ENCODE measurements around the gene SLC16A13. TPM values are rescaled to one million over a fixed set of nuclear protein-coding genes. Genes with fewer than 3 reads are reported as not detected.

Gene SLC16A13
- total RNA-seq, 1 donor from 2014 or later = 2.9 TPM

DNA sequence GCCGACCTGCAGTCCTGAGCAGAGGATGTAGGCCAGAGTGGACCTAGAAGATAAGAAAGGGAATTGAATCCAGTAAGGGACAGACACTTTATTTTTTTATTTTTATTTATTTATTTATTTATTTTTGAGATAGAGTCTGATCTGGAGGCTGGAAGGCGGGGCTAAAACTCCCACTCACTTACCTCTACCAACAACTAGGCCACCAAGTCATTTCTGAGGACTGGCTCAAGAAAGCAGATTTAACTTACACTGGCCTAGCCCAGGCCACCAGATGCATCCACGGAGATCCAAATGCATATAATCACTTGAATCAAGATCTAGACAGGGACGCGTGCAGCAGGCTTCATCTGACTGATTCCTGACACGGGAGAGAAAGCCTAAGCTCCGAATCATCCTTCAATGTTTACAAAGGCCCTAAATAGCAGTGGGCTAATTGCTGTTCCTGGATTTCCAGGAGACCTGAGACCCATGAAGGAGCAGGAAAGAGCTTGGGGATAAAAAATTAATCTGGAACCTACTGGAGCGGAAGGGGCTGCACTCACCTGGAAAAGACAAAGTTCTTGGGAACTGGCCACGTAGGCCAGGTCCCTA lies 41.1 kb upstream of the SLC16A13 start:
- H3K36me3 Mint-ChIP-seq (ENCODE audit: unreplicated experiment) = peaks cover 11% of the 10 kb centered on the region
- H3K4me3 Mint-ChIP-seq (ENCODE audit: unreplicated experiment) = peak overlapping the region; percentile 50
- no peaks in the 10 kb centered on the region for H3K4me1 Mint-ChIP-seq (ENCODE audit: low read depth, unreplicated experiment)
- TF ChIP-seq, protein P1, sequence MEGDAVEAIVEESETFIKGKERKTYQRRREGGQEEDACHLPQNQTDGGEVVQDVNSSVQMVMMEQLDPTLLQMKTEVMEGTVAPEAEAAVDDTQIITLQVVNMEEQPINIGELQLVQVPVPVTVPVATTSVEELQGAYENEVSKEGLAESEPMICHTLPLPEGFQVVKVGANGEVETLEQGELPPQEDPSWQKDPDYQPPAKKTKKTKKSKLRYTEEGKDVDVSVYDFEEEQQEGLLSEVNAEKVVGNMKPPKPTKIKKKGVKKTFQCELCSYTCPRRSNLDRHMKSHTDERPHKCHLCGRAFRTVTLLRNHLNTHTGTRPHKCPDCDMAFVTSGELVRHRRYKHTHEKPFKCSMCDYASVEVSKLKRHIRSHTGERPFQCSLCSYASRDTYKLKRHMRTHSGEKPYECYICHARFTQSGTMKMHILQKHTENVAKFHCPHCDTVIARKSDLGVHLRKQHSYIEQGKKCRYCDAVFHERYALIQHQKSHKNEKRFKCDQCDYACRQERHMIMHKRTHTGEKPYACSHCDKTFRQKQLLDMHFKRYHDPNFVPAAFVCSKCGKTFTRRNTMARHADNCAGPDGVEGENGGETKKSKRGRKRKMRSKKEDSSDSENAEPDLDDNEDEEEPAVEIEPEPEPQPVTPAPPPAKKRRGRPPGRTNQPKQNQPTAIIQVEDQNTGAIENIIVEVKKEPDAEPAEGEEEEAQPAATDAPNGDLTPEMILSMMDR (IDR thresholded peaks at IDR 0.05; ENCODE audit: partially characterized antibody, unreplicated experiment) = no peak
- no peak for DNase-seq
- H3K9me3 Mint-ChIP-seq (ENCODE audit: unreplicated experiment) = peaks cover 1% of the 10 kb centered on the region
- H3K27me3 Mint-ChIP-seq (ENCODE audit: unreplicated experiment) = peaks cover 14% of the 10 kb centered on the region
- H3K27ac Mint-ChIP-seq (ENCODE audit: unreplicated experiment) = no peak overlapping the region

DNA sequence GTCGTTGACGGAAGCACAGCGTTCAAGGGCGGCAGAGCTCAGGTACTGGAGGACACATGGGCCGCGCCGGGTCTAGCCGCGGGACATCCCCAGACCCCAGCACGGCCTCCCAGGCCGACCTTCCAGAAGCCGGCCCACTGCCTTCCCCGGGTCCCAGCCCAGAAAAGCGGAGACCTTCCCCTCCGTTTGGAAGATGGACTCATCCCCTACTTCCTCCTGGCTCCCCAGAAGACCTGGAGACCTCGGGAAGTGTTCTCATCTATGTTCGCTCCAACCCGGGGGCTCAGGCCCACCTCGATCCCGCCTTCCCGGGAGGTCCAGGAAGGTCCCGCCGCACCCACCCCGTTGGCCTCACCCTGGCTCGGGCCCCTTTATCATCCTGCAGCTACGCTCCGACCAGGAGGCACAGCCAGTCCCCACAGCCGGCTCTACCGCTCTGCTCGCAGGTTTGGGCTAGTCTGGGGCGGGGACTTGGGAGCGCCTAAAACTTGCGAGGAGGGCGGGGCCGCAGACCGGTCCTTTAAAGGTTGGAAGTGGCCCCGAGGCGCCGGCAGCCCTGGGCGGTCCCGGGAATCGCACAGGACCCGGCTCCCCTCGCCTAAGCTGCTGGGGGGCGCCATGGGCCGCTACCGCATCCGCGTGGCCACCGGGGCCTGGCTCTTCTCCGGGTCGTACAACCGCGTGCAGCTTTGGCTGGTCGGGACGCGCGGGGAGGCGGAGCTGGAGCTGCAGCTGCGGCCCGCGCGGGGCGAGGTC lies 40.1 kb upstream of the SLC16A13 start, which contains the start of gene ALOX12:
ALOX12 (plus strand) TSS at position 550 of the 756 bp plus-strand sequence; CDS start at position 619, 69 bp downstream.
- no peaks in the 10 kb centered on the region for H3K4me1 Mint-ChIP-seq (ENCODE audit: low read depth, unreplicated experiment)
- H3K27me3 Mint-ChIP-seq (ENCODE audit: unreplicated experiment) = peaks cover 10% of the 10 kb centered on the region
- no peaks in the 10 kb centered on the region for H3K9me3 Mint-ChIP-seq (ENCODE audit: unreplicated experiment)
- peaks cover 11% of the 10 kb centered on the region for H3K36me3 Mint-ChIP-seq (ENCODE audit: unreplicated experiment)
- H3K4me3 Mint-ChIP-seq (ENCODE audit: unreplicated experiment) = peak within 1 kb of the TSS; percentile 69
- H3K27ac Mint-ChIP-seq (ENCODE audit: unreplicated experiment) = no peak within 1 kb of the TSS
- TF ChIP-seq, protein P1 (IDR thresholded peaks at IDR 0.05; ENCODE audit: partially characterized antibody, unreplicated experiment) = no peak
- DNase-seq = peak; percentile 58

DNA sequence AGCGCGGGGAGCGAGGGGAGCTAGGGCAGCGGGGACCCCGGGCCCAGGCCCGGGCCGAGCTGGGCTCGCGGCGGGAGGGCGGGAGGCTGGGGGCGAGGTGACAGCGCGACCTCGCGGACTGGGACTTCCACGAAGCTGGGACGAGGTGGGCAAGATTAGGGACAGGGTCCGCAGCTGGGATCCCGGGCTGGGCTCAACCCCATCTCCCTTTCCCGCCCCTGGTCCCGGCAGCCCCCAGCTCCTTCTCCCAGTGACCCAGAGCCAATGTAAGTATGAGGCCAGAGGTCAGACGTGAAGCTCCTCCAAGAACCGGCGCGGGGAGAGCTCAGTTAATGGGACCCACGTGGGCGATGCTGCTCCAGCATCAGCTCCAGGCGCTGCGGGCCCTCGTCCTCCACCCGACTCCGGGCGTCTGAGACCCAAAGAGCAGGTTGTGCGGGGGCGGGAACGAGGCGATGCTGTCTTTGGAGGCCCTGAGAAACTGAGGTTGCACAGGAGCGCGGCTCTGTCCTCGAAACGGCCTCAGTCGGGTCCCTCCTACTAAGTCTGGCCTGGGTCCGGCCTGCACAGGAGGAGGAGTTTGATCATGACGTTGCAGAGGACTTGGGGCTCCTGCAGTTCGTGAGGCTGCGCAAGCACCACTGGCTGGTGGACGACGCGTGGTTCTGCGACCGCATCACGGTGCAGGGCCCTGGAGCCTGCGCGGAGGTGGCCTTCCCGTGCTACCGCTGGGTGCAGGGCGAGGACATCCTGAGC lies 39.4 kb upstream of the SLC16A13 start:
- TF ChIP-seq, protein P1 (IDR thresholded peaks at IDR 0.05; ENCODE audit: partially characterized antibody, unreplicated experiment) = no peak
- H3K27me3 Mint-ChIP-seq (ENCODE audit: unreplicated experiment) = peaks cover 9% of the 10 kb centered on the region
- H3K36me3 Mint-ChIP-seq (ENCODE audit: unreplicated experiment) = peaks cover 14% of the 10 kb centered on the region
- H3K4me1 Mint-ChIP-seq (ENCODE audit: low read depth, unreplicated experiment) = no peaks in the 10 kb centered on the region
- no peak overlapping the region for H3K4me3 Mint-ChIP-seq (ENCODE audit: unreplicated experiment)
- no peaks in the 10 kb centered on the region for H3K9me3 Mint-ChIP-seq (ENCODE audit: unreplicated experiment)
- no peak for DNase-seq
- no peak overlapping the region for H3K27ac Mint-ChIP-seq (ENCODE audit: unreplicated experiment)

DNA sequence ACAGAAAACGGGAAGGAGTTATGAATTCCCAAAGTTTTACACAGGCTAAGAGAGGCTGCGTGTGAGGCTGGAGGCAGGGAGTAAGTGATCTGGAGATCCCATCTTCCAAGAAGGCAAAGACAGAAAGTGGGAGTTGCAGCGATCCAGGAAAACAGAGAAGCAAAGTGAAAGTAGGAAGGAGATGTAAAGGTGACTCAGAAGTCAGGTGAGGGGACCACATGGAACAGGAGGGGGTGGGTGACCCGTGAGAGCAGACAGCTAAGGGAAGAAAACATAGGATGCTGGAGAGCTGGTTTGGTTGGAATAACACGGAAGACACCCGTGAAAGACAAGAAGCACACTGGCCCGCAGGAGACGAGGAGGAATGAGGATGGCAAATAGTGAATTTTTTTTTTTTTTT lies 38.6 kb upstream of the SLC16A13 start:
- no peak overlapping the region for H3K27ac Mint-ChIP-seq (ENCODE audit: unreplicated experiment)
- H3K36me3 Mint-ChIP-seq (ENCODE audit: unreplicated experiment) = peaks cover 16% of the 10 kb centered on the region
- peak overlapping the region; percentile 53 for H3K4me3 Mint-ChIP-seq (ENCODE audit: unreplicated experiment)
- H3K9me3 Mint-ChIP-seq (ENCODE audit: unreplicated experiment) = no peaks in the 10 kb centered on the region
- peaks cover 9% of the 10 kb centered on the region for H3K27me3 Mint-ChIP-seq (ENCODE audit: unreplicated experiment)
- H3K4me1 Mint-ChIP-seq (ENCODE audit: low read depth, unreplicated experiment) = no peaks in the 10 kb centered on the region
- TF ChIP-seq, protein P1 (IDR thresholded peaks at IDR 0.05; ENCODE audit: partially characterized antibody, unreplicated experiment) = no peak
- no peak for DNase-seq
